A549 (cell line): Measurements from ENCODE around the gene FMO5. TPM values are rescaled to one million over a fixed set of nuclear protein-coding genes. Genes with fewer than 3 reads are reported as not detected.

Experiments used
- ATAC-seq, 2 experiments: fragments of 200-7000 bp in 1 of 2; fragments of >200 bp in 1 of 2; cut with Nextera tagmentation in 1 of 2; cut with Tn5 transposase in 1 of 2; 3 replicates each; pipeline versions ENCODE4 v1.8.0 to v1.9.1; 2018 to 2020; ENCODE audit warnings: mild to moderate bottlenecking in 1 of 2, moderate library complexity in 1 of 2
- CTCF ChIA-PET: fragments of 300-600 bp; sonication (Branson Sonifier 250); formaldehyde crosslinking; extraction: SDS; loops from one replicate; lab custom pipeline; 2021; ENCODE audit warnings: antibody characterized with exemption, inconsistent platforms; lab: Yijun Ruan, JAX
- POLR2A ChIA-PET: fragments of 350-600 bp; formaldehyde crosslinking; extraction: SDS; loops from one replicate; lab custom pipeline; 2021; ENCODE audit warnings: antibody characterized with exemption, inconsistent platforms; lab: Yijun Ruan, JAX
- DNase-seq, 2 experiments: peaks; one replicate each; pipeline versions ENCODE4 v3.0.0 to v3.0.0-alpha.2; 2011 to 2016; ENCODE audit warnings: low read depth in 1 of 2, low spot score in 1 of 2
- FAIRE-seq: peaks from 2 replicates; lab custom pipeline; 2011; peaks lifted over from hg19 to GRCh38; lab: Jason Lieb, UNC
- H3K27ac ChIP-seq, 2 experiments: fragments of >200 bp; sonication (Bioruptor Twin); formaldehyde crosslinking; 3 replicates each; pipeline ENCODE4 v1.5.1; 2016 to 2017
- H3K4me1 ChIP-seq: fragments of >200 bp; sonication (Bioruptor Twin); formaldehyde crosslinking; 3 replicates; pipeline ENCODE4 v1.6.1; 2016
- H3K4me2 ChIP-seq: fragments of >200 bp; sonication (Bioruptor Twin); formaldehyde crosslinking; 3 replicates; pipeline ENCODE4 v1.6.1; 2016
- H3K4me3 ChIP-seq: fragments of >200 bp; sonication (Bioruptor Twin); formaldehyde crosslinking; 3 replicates; pipeline ENCODE4 v1.5.1; 2016
- H3K9me3 ChIP-seq: fragments of >200 bp; sonication (Bioruptor Twin); formaldehyde crosslinking; 3 replicates; pipeline ENCODE4 v1.6.1; 2016
- BCL3 ChIP-seq: fragments of >200 bp; sonication (Bioruptor Twin); formaldehyde crosslinking; IDR thresholded peaks from 3 replicates; pipeline ENCODE4 v1.6.1; 2016
- CTCF ChIP-seq: fragments of >200 bp; sonication (Bioruptor Twin); formaldehyde crosslinking; IDR thresholded peaks from 3 replicates; pipeline ENCODE4 v1.5.1; 2016
- EP300 ChIP-seq, 2 experiments: fragments of >200 bp; sonication (Bioruptor Twin); formaldehyde crosslinking; IDR thresholded peaks; 2 replicates in 1 of 2; 3 replicates in 1 of 2; pipeline ENCODE4 v1.6.1; 2016 to 2017
- FOSL2 ChIP-seq, 2 experiments: fragments of 450-650 bp in 1 of 2; fragments of >200 bp in 1 of 2; sonication (Bioruptor Twin) in 1 of 2; formaldehyde crosslinking; IDR thresholded peaks; 2 replicates each; pipeline versions ENCODE4 v1.5.0 to v1.6.1; 2016 to 2020; ENCODE audit warnings: mild to moderate bottlenecking in 1 of 2, moderate library complexity in 1 of 2
- HEYL ChIP-seq: fragments of 250-450 bp; sonication (Bioruptor Pico); IDR thresholded peaks from 2 replicates; pipeline ENCODE4 v1.8.0; 2021; ENCODE audit warnings: mild to moderate bottlenecking, moderate library complexity
- HMGXB4 ChIP-seq: fragments of 250-450 bp; sonication (Bioruptor Pico); IDR thresholded peaks from 2 replicates; pipeline ENCODE4 v1.5.0; 2021; ENCODE audit warnings: mild to moderate bottlenecking, moderate library complexity, borderline replicate concordance
- HOXA7 ChIP-seq: fragments of 250-450 bp; sonication (Bioruptor Pico); IDR thresholded peaks from 2 replicates; pipeline ENCODE4 v1.5.0; 2020; ENCODE audit warnings: mild to moderate bottlenecking, moderate library complexity
- HOXB13 ChIP-seq: fragments of 250-450 bp; sonication (Bioruptor Pico); IDR thresholded peaks from 2 replicates; pipeline ENCODE4 v1.5.0; 2020; ENCODE audit warnings: low read depth, mild to moderate bottlenecking, moderate library complexity
- JUN ChIP-seq, 2 experiments: fragments of >200 bp; sonication (Bioruptor Twin); formaldehyde crosslinking; IDR thresholded peaks; 2 replicates in 1 of 2; 3 replicates in 1 of 2; pipeline ENCODE4 v1.6.1; 2016 to 2017
- JUNB ChIP-seq: fragments of >200 bp; sonication (Bioruptor Twin); formaldehyde crosslinking; IDR thresholded peaks from 2 replicates; pipeline ENCODE4 v1.6.1; 2016
- KDM5A ChIP-seq: fragments of 200-600 bp; sonication (generic); IDR thresholded peaks from 2 replicates; pipeline ENCODE4 v1.6.1; 2016; ENCODE audit warnings: antibody characterized with exemption, mild to moderate bottlenecking
- MAFK ChIP-seq: fragments of 450-650 bp; IDR thresholded peaks from 2 replicates; pipeline ENCODE4 v1.6.1; 2014; ENCODE audit not compliant: partially characterized antibody
- NPAS2 ChIP-seq: fragments of 250-450 bp; sonication (Bioruptor Pico); IDR thresholded peaks from 2 replicates; pipeline ENCODE4 v1.8.0; 2022; ENCODE audit warnings: mild to moderate bottlenecking, moderate library complexity, borderline replicate concordance
- RAD21 ChIP-seq, 2 experiments: fragments of >200 bp in 1 of 2; sonication (Bioruptor Twin) in 1 of 2; formaldehyde crosslinking in 1 of 2; IDR thresholded peaks in 1 of 2; conservative IDR thresholded peaks in 1 of 2; 2 replicates in 1 of 2; 3 replicates in 1 of 2; pipeline ENCODE4 v1.6.1; 2012 to 2018; ENCODE audit warnings: inconsistent platforms in 1 of 2
- RNF2 ChIP-seq: fragments of 200-600 bp; sonication (generic); IDR thresholded peaks from 2 replicates; pipeline ENCODE4 v1.6.1; 2016; ENCODE audit warnings: low read depth, mild to moderate bottlenecking, antibody characterized with exemption, moderate library complexity, borderline replicate concordance
- SMC3 ChIP-seq: fragments of >200 bp; sonication (Bioruptor Twin); formaldehyde crosslinking; IDR thresholded peaks from 3 replicates; pipeline ENCODE4 v1.6.1; 2018; ENCODE audit warnings: inconsistent platforms
- TP53 ChIP-seq: fragments of 250-450 bp; sonication (Bioruptor Pico); IDR thresholded peaks from 2 replicates; pipeline ENCODE4 v1.5.0; 2021; ENCODE audit warnings: mild to moderate bottlenecking, moderate library complexity
- ZFP36 ChIP-seq: fragments of 450-650 bp; IDR thresholded peaks from 2 replicates; pipeline ENCODE4 v1.6.1; 2014; ENCODE audit warnings: borderline replicate concordance; ENCODE audit not compliant: partially characterized antibody
- ZNF302 ChIP-seq: fragments of 250-450 bp; sonication (Bioruptor Pico); IDR thresholded peaks from 2 replicates; pipeline ENCODE4 v1.9.0; 2021; ENCODE audit warnings: inconsistent platforms, mild to moderate bottlenecking, moderate library complexity
- WGBS: methylation state at CpG from one replicate; pipeline ENCODE4 v1.1.6; 2017; ENCODE audit errors: missing lambda C conversion rate; 5-methylcytosine and 5-hydroxymethylcytosine counted together
- polyA plus RNA-seq, 4 experiments: library from polyadenylated mRNA; depleted of rRNA in 3 of 4; stranded (reverse); fragments of >200 nt; fragmentation: RNase III in 1 of 4; extraction: RNeasy Plus Mini Kit Qiagen cat#74134 plus additional on column Dnase treatment in 1 of 4; gene quantifications; 2 replicates in 3 of 4; 3 replicates in 1 of 4; pipeline ENCODE4 v1.2.3, GENCODE V29; 2011 to 2017
- TF ChIP-seq, protein P1 (sequence below): fragments of 250-450 bp; sonication (Bioruptor Pico); IDR thresholded peaks from 2 replicates; pipeline ENCODE4 v1.5.0; 2020; ENCODE audit warnings: low read depth, mild to moderate bottlenecking, moderate library complexity
- TF ChIP-seq, protein P2 (sequence below): IDR thresholded peaks from 2 replicates; pipeline ENCODE4 v1.6.1; 2012; ENCODE audit warnings: low read depth, borderline replicate concordance

FMO5 gene
- polyA plus RNA-seq, 2 of the 4 experiments (the other 2 are of a cell fraction) = 0.37 to 3.4 TPM

DNA sequence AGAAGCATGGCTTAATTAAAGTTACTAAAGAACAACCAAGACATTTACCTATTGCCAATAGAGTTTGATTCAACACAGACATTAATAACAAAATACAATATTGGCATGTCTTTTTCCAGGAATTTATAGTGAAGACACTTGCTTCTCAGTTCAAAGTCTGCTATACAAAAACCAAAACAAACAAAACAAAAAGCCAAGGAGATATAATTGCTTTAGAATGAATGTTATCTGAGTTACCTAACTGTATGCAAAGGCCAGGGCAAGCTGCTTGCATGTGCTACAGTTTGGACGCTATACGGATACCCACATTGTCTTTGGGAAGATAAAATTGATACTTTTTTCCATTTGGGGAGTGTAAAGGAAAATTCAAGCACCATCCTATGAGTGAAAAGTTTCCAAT lies 13.6 kb downstream of the FMO5 start:
- CTCF ChIA-PET = no interaction called here
- FAIRE-seq = no peak

DNA sequence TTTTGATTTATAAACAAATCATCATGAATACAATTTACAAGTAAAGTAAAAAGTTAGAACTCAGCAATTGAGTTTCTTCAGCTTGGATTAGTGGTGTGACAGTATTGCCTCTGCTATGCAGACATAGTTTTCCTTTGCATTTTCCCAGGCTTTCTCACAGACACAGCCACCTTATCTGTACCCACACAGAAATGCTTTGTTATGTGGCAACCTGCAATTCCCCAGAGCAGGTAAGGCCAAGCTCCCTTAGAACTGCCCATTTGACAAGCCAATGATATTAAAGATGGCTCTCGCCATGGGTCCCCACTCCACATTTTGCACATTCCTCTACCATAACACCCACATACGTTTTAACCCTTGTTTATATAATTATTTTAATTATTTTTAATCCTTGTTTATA lies 14.2 kb downstream of the FMO5 start:
- DNase-seq (no peak), FAIRE-seq (no peak)
- Histone ChIP-seq H3K4me1 (peaks cover 12% of the 10 kb centered on the region; the same call in 2 of the 3 replicates), H3K4me3 (no peak overlapping the region), H3K4me2 (no peak overlapping the region), H3K27ac (no peak overlapping the region), H3K9me3 (no peaks in the 10 kb centered on the region)
- ChIA-PET CTCF (no interaction called here), POLR2A (no interaction called here)
- WGBS = 48% methylated on average over 2 of the region's 2 CpGs
- TF ChIP-seq BCL3 (no peak), NPAS2 (CRISPR knock-in tag) (no peak), FOSL2 (IDR thresholded peaks at IDR 0.05) (no peak), FOSL2 (CRISPR knock-in tag; IDR thresholded peaks at IDR 0.05) (no peak), JUNB (no peak), HOXB13 (CRISPR knock-in tag) (no peak), RAD21 (conservative IDR thresholded peaks at IDR 0.05 in 1 of 2, IDR thresholded peaks at IDR 0.05 in 1 of 2) (no peak), ZNF302 (no peak), HMGXB4 (CRISPR knock-in tag) (no peak), RNF2 (no peak), TP53 (CRISPR knock-in tag) (no peak), EP300 (IDR thresholded peaks at IDR 0.05) (no peak), JUN (IDR thresholded peaks at IDR 0.05) (no peak)
- TF ChIP-seq, protein P1, sequence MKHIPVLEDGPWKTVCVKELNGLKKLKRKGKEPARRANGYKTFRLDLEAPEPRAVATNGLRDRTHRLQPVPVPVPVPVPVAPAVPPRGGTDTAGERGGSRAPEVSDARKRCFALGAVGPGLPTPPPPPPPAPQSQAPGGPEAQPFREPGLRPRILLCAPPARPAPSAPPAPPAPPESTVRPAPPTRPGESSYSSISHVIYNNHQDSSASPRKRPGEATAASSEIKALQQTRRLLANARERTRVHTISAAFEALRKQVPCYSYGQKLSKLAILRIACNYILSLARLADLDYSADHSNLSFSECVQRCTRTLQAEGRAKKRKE (CRISPR knock-in tag) = no peak
- TF ChIP-seq, all 56 proteins: peak for 0
- ATAC-seq = no peak

More for the DNA sequence above, 13.6 kb downstream of the FMO5 start:
- Histone ChIP-seq H3K4me3 (no peak overlapping the region), H3K4me1 (peaks cover 12% of the 10 kb centered on the region; the same call in 2 of the 3 replicates), H3K9me3 (no peaks in the 10 kb centered on the region), H3K4me2 (no peak overlapping the region), H3K27ac (no peak overlapping the region)
- POLR2A ChIA-PET = no interaction called here
- ATAC-seq = no peak
- no peak for TF ChIP-seq HOXB13 (CRISPR knock-in tag)
- TF ChIP-seq, protein P2, sequence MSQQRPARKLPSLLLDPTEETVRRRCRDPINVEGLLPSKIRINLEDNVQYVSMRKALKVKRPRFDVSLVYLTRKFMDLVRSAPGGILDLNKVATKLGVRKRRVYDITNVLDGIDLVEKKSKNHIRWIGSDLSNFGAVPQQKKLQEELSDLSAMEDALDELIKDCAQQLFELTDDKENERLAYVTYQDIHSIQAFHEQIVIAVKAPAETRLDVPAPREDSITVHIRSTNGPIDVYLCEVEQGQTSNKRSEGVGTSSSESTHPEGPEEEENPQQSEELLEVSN = no peak
- no peak for TF ChIP-seq HOXA7 (CRISPR knock-in tag)
- TF ChIP-seq ZFP36 = no peak
- no peak for TF ChIP-seq HEYL (CRISPR knock-in tag)
- no peak for TF ChIP-seq MAFK
- TF ChIP-seq KDM5A = no peak
- TF ChIP-seq JUN (IDR thresholded peaks at IDR 0.05) = no peak
- TF ChIP-seq CTCF = no peak
- no peak for TF ChIP-seq FOSL2 (IDR thresholded peaks at IDR 0.05)
- no peak for TF ChIP-seq FOSL2 (CRISPR knock-in tag; IDR thresholded peaks at IDR 0.05)
- no peak for TF ChIP-seq SMC3
- no peak for DNase-seq
- WGBS = 87% methylated on average over 2 of the region's 2 CpGs
